HCT116 (cell line): ENCODE measurements around the gene CDK4. TPM values are rescaled to one million over a fixed set of nuclear protein-coding genes. Genes with fewer than 3 reads are reported as not detected.

ENCODE experiments used
- ATAC-seq: fragments of 200-7000 bp; cut with Tn5 transposase; 2 replicates; pipeline ENCODE4 v1.9.1; 2020; ENCODE audit warnings: mild to moderate bottlenecking, moderate library complexity
- BruUV-seq: library from RNA; stranded (reverse); fragments of 400-500 nt; replicated peaks from 2 replicates; lab custom pipeline; 2021; lab: Mats Ljungman, UMichigan
- CTCF ChIA-PET: fragments of 300-600 bp; sonication (Branson Sonifier 250); formaldehyde crosslinking; loops from one replicate; lab custom pipeline; 2021; ENCODE audit warnings: antibody characterized with exemption; lab: Charles Lee
- POLR2A ChIA-PET: fragments of 300-600, 350-600 bp; sonication (Branson Sonifier 250); formaldehyde crosslinking; loops from one replicate; lab custom pipeline; 2021; ENCODE audit warnings: antibody characterized with exemption; lab: Charles Lee
- RAD21 ChIA-PET, 2 experiments: fragments of 300-600 bp; sonication (Branson Sonifier 250); formaldehyde crosslinking; loops; one replicate each; lab custom pipeline; 2023; ENCODE audit warnings: low total read pairs in 2 of 2; ENCODE audit not compliant: uncharacterized antibody in 2 of 2, unreplicated experiment in 2 of 2, low non-redundant PET in 1 of 2; lab: Charles Lee
- DNase-seq: peaks from one replicate; pipeline ENCODE4 v3.0.0-alpha.2; 2010; ENCODE audit warnings: low read depth, low spot score
- H2AFZ ChIP-seq: fragments of 200-600 bp; shearing (Covaris generic), sonication (generic); 2 replicates; pipeline ENCODE4 v1.6.1; 2017; ENCODE audit warnings: low read depth, mixed run types, mixed read lengths, antibody characterized with exemption, low read length; ENCODE audit not compliant: poor library complexity, severe bottlenecking
- H3K27ac ChIP-seq: 2 replicates; pipeline ENCODE4 v1.5.1; 2012; ENCODE audit warnings: low read depth, low read length
- H3K27me3 ChIP-seq: fragments of 200-600 bp; sonication (generic); 2 replicates; pipeline ENCODE4 v1.6.1; 2016; ENCODE audit warnings: mixed run types, low read length, mixed read lengths; ENCODE audit not compliant: insufficient read depth
- H3K36me3 ChIP-seq, 2 experiments: fragments of 200-500 bp in 1 of 2; fragments of 200-600 bp in 1 of 2; sonication (Bioruptor generic) in 1 of 2; sonication (generic) in 1 of 2; 2 replicates each; pipeline versions ENCODE4 v1.5.1 to v1.6.1; 2014 to 2016; ENCODE audit warnings: low read length in 2 of 2, inconsistent platforms in 1 of 2, mixed read lengths in 1 of 2, mixed run types in 1 of 2; ENCODE audit not compliant: insufficient read depth in 2 of 2, control insufficient read depth in 1 of 2
- H3K4me1 ChIP-seq, 2 experiments: fragments of 200-600 bp in 1 of 2; sonication (generic) in 1 of 2; 2 replicates each; pipeline versions ENCODE4 v1.5.1 to v1.6.1; 2012 to 2017; ENCODE audit warnings: low read length in 2 of 2, inconsistent platforms in 1 of 2, mild to moderate bottlenecking in 1 of 2, mixed read lengths in 1 of 2, mixed run types in 1 of 2, moderate library complexity in 1 of 2; ENCODE audit not compliant: insufficient read depth in 2 of 2, control insufficient read depth in 1 of 2
- H3K4me2 ChIP-seq: fragments of 200-600 bp; sonication (generic); 2 replicates; pipeline ENCODE4 v1.6.1; 2017; ENCODE audit warnings: mixed run types, low read length, mixed read lengths
- H3K4me3 ChIP-seq, 2 experiments: fragments of 200-600 bp in 1 of 2; sonication (generic) in 1 of 2; replicated peaks in 1 of 2; 2 replicates each; pipeline ENCODE4 v1.5.1; 2011 to 2016; ENCODE audit warnings: low read length in 2 of 2, control low read depth in 1 of 2, low read depth in 1 of 2, mild to moderate bottlenecking in 1 of 2, mixed read lengths in 1 of 2, mixed run types in 1 of 2
- H3K79me2 ChIP-seq: fragments of 200-600 bp; sonication (generic); 2 replicates; pipeline ENCODE4 v1.6.1; 2017; ENCODE audit warnings: mild to moderate bottlenecking, mixed run types, low read length, moderate library complexity, mixed read lengths; ENCODE audit not compliant: insufficient read depth
- H3K9ac ChIP-seq: fragments of 200-600 bp; sonication (generic); 2 replicates; pipeline ENCODE4 v1.6.1; 2016; ENCODE audit warnings: low read length, mixed read lengths
- H3K9me2 ChIP-seq: fragments of 200-600 bp; sonication (generic), shearing (Covaris generic); 2 replicates; pipeline ENCODE4 v1.6.1; 2017; ENCODE audit warnings: mixed run types, mild to moderate bottlenecking, moderate library complexity; ENCODE audit not compliant: insufficient read depth
- H3K9me3 ChIP-seq, 2 experiments: fragments of 200-500 bp in 1 of 2; fragments of 200-600 bp in 1 of 2; sonication (Bioruptor generic) in 1 of 2; sonication (generic) in 1 of 2; 2 replicates each; pipeline ENCODE4 v1.6.1; 2014 to 2017; ENCODE audit warnings: low read length in 2 of 2, mixed read lengths in 2 of 2, inconsistent platforms in 1 of 2, low read depth in 1 of 2, mild to moderate bottlenecking in 1 of 2, mixed run types in 1 of 2, moderate library complexity in 1 of 2; ENCODE audit not compliant: control insufficient read depth in 1 of 2, insufficient read depth in 1 of 2
- H4K20me1 ChIP-seq: fragments of 200-600 bp; sonication (generic), shearing (Covaris generic); 2 replicates; pipeline ENCODE4 v1.6.1; 2017; ENCODE audit warnings: mixed run types, mild to moderate bottlenecking, moderate library complexity; ENCODE audit not compliant: insufficient read depth
- CBX3 ChIP-seq: IDR thresholded peaks from 2 replicates; pipeline ENCODE4 v1.6.1; 2012; ENCODE audit warnings: low read depth
- ELF1 ChIP-seq: IDR thresholded peaks from 2 replicates; pipeline ENCODE4 v1.6.1; 2012; ENCODE audit warnings: low read depth, borderline replicate concordance
- POLR2AphosphoS5 ChIP-seq: IDR thresholded peaks from 2 replicates; pipeline ENCODE4 v1.6.1; 2011; ENCODE audit warnings: mild to moderate bottlenecking, low read depth, low read length, moderate library complexity
- RAD21 ChIP-seq: IDR thresholded peaks from 2 replicates; pipeline ENCODE4 v1.6.1; 2012; ENCODE audit warnings: low read depth, mild to moderate bottlenecking
- SP1 ChIP-seq: IDR thresholded peaks from 2 replicates; pipeline ENCODE4 v1.6.1; 2012; ENCODE audit warnings: low read depth
- SRF ChIP-seq: IDR thresholded peaks from 2 replicates; pipeline ENCODE4 v1.6.1; 2012; ENCODE audit warnings: low read depth
- YY1 ChIP-seq: IDR thresholded peaks from 2 replicates; pipeline ENCODE4 v1.6.1; 2011; ENCODE audit warnings: low read length, low read depth, moderate library complexity, mild to moderate bottlenecking; ENCODE audit not compliant: insufficient replicate concordance; ENCODE audit errors: extremely low read depth
- ZNF274 ChIP-seq: fragments of 200-500 bp; sonication (Bioruptor generic); IDR thresholded peaks from 2 replicates; pipeline ENCODE4 v1.6.1; 2014; ENCODE audit warnings: mild to moderate bottlenecking, low read depth, low read length, inconsistent platforms
- intact Hi-C: fragments of 100-400 bp; cut with micrococcal nuclease; formaldehyde crosslinking; loops from 2 replicates; pipeline ENCODE4 v1.10.0; 2022
- total RNA-seq: library from RNA; stranded (reverse); gene quantifications from one replicate; pipeline ENCODE4 v1.2.1, GENCODE V29; 2021; ENCODE audit not compliant: unreplicated experiment
- TF ChIP-seq, protein P1 (sequence below): IDR thresholded peaks from 2 replicates; pipeline ENCODE4 v1.6.1; 2012
- TF ChIP-seq, protein P2 (sequence below): IDR thresholded peaks from 2 replicates; pipeline ENCODE4 v1.6.1; 2011; ENCODE audit warnings: mild to moderate bottlenecking, low read length, moderate library complexity; ENCODE audit not compliant: insufficient replicate concordance; ENCODE audit errors: extremely low read depth
- TF ChIP-seq, protein P3 (sequence below): IDR thresholded peaks from 2 replicates; pipeline ENCODE4 v1.6.1; 2012; ENCODE audit warnings: low read depth

CDK4 gene
- total RNA-seq, 1 experiment from 2014 or later = 206 TPM

DNA sequence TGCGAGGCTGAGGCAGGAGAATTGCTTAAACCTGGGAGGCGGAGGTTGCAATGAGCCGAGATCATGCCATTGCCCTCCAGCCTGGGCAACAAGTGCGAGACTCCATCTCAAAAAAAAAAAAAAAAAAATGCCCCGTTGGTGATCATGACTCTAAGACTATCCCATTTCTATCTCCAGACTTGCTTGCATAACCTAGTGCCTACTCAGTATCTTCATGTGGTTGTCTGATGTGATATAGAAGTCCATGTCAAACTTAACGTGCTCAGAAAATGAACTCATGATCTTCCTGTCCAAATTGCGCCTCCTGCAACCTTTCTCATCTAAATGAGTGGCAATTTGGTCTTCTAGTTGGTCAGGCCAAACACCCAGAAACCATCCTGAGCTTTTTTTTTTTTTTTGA lies 25.8 kb upstream of the CDK4 start:
- CTCF ChIA-PET = no interaction called here
- POLR2A ChIA-PET = no interaction called here
- BruUV-seq = no TSS peak

DNA sequence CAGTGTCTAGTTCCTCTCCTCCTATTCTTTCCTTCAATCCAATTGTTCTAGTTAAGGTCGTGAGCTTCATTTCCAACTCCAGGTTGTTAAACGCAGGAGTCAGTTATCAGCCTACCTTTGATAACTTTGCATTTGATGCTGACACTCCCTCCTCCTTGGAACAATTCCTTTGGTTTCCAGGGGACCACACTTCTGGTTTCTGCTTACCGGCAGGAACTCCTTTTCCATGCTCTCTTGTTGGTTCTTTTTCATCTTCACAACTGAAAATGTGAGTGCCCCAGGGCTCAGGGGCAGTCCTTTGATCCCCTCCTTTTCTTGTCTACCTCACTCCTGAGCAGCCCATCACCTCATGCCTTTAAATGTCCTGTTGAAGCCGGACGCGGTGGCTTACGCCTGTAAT lies 25.3 kb upstream of the CDK4 start:
- no TSS peak for BruUV-seq

More for the DNA sequence above, 25.8 kb upstream of the CDK4 start:
- RAD21 ChIA-PET = no interaction called here
- H3K79me2 ChIP-seq = peaks cover 10% of the 10 kb centered on the region
- no peaks in the 10 kb centered on the region for H4K20me1 ChIP-seq
- ATAC-seq = no peak
- H3K9ac ChIP-seq = no peak overlapping the region
- H3K9me2 ChIP-seq = no peaks in the 10 kb centered on the region
- no peaks in the 10 kb centered on the region for H3K9me3 ChIP-seq
- intact Hi-C loops = no loop called here
- no peak overlapping the region for H3K27ac ChIP-seq
- TF ChIP-seq RAD21 (no peak), CBX3 (no peak), ZNF274 (no peak), ELF1 (no peak)
- TF ChIP-seq, protein P1, sequence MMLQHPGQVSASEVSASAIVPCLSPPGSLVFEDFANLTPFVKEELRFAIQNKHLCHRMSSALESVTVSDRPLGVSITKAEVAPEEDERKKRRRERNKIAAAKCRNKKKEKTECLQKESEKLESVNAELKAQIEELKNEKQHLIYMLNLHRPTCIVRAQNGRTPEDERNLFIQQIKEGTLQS = no peak
- H3K4me3 ChIP-seq = no peak overlapping the region
- no peak overlapping the region for H2AFZ ChIP-seq
- H3K4me1 ChIP-seq = peaks cover 5 to 13% of the 10 kb centered on the region in 2 experiments; a peak in 3 of 4 replicates
- no peaks in the 10 kb centered on the region; a peak in 1 of 4 replicates for H3K36me3 ChIP-seq
- no peak overlapping the region for H3K4me2 ChIP-seq
- H3K27me3 ChIP-seq = no peaks in the 10 kb centered on the region
- no peak for DNase-seq

More for the DNA sequence above, 25.3 kb upstream of the CDK4 start:
- POLR2A ChIA-PET = no interaction called here
- Histone ChIP-seq H3K27ac (no peak overlapping the region), H4K20me1 (no peaks in the 10 kb centered on the region), H3K27me3 (no peaks in the 10 kb centered on the region), H3K9ac (no peak overlapping the region), H2AFZ (no peak overlapping the region), H3K9me2 (no peaks in the 10 kb centered on the region), H3K4me2 (no peak overlapping the region), H3K4me3 (no peak overlapping the region), H3K36me3 (no peaks in the 10 kb centered on the region; a peak in 1 of 4 replicates), H3K9me3 (no peaks in the 10 kb centered on the region), H3K79me2 (peaks cover 10% of the 10 kb centered on the region; the same call in 1 of the 2 replicates), H3K4me1 (peaks cover 5 to 13% of the 10 kb centered on the region in 2 experiments; a peak in 3 of 4 replicates)
- no peak for ATAC-seq
- CTCF ChIA-PET = no interaction called here
- intact Hi-C loops = no loop called here
- DNase-seq = no peak
- TF ChIP-seq, protein P2, sequence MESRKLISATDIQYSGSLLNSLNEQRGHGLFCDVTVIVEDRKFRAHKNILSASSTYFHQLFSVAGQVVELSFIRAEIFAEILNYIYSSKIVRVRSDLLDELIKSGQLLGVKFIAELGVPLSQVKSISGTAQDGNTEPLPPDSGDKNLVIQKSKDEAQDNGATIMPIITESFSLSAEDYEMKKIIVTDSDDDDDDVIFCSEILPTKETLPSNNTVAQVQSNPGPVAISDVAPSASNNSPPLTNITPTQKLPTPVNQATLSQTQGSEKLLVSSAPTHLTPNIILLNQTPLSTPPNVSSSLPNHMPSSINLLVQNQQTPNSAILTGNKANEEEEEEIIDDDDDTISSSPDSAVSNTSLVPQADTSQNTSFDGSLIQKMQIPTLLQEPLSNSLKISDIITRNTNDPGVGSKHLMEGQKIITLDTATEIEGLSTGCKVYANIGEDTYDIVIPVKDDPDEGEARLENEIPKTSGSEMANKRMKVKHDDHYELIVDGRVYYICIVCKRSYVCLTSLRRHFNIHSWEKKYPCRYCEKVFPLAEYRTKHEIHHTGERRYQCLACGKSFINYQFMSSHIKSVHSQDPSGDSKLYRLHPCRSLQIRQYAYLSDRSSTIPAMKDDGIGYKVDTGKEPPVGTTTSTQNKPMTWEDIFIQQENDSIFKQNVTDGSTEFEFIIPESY = no peak
- no peak for TF ChIP-seq SRF
- no peak for TF ChIP-seq YY1
- TF ChIP-seq RAD21 = no peak
- TF ChIP-seq POLR2AphosphoS5 = no peak
- no peak for TF ChIP-seq SP1
- TF ChIP-seq, protein P3, sequence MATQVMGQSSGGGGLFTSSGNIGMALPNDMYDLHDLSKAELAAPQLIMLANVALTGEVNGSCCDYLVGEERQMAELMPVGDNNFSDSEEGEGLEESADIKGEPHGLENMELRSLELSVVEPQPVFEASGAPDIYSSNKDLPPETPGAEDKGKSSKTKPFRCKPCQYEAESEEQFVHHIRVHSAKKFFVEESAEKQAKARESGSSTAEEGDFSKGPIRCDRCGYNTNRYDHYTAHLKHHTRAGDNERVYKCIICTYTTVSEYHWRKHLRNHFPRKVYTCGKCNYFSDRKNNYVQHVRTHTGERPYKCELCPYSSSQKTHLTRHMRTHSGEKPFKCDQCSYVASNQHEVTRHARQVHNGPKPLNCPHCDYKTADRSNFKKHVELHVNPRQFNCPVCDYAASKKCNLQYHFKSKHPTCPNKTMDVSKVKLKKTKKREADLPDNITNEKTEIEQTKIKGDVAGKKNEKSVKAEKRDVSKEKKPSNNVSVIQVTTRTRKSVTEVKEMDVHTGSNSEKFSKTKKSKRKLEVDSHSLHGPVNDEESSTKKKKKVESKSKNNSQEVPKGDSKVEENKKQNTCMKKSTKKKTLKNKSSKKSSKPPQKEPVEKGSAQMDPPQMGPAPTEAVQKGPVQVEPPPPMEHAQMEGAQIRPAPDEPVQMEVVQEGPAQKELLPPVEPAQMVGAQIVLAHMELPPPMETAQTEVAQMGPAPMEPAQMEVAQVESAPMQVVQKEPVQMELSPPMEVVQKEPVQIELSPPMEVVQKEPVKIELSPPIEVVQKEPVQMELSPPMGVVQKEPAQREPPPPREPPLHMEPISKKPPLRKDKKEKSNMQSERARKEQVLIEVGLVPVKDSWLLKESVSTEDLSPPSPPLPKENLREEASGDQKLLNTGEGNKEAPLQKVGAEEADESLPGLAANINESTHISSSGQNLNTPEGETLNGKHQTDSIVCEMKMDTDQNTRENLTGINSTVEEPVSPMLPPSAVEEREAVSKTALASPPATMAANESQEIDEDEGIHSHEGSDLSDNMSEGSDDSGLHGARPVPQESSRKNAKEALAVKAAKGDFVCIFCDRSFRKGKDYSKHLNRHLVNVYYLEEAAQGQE = no peak
- RAD21 ChIA-PET = no interaction called here
